Measurements from ENCODE around the gene FMNL2. TPM values are rescaled to one million over a fixed set of nuclear protein-coding genes. Genes with fewer than 3 reads are reported as not detected.

Gene FMNL2
- polyA plus RNA-seq, 1 donor: 22.4 TPM

GRCh38 chr2:152425765-152426727 is 91.1 kb downstream of the FMNL2 start:
- DNase-seq (ENCODE audit: low read depth): no peak

DNA sequence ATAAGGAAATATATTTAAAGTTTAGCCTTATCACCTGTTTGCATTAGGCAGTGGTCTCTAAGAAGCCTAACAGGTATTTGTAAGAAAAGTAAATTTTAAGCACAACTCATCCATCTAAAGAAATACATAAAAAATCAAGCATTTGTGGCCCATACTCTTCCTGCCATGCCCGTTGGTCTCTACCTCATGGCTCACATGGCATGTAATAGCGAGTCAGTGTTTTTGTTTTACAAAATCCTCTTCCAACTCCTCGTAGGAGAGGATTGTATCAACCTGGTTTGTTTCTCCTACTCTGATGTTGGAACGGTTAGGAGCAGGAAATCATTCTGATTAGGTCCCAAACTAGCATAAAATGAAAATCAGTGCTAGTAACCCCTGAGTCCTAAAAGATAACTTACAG is 91.8 kb downstream of the FMNL2 start:
- DNase-seq (ENCODE audit: low read depth): no peak

DNA sequence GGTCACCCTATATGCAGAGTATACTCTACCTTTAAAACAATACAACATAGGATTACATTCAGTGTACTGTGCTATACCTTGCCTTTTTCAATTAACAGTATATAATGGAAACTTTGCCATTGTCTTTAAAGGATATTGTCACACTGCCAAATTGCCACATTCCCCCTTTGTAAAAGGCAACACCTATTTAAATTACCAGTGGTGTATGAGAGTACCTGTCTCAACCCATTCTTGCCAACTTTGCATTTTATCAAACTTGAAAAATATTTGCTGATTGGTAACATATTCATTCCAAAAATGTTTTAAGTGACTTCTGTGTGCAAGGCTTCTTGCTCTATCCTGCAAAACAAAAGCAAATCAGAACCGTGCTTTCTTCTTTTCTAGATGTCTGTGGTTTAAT is 92.9 kb downstream of the FMNL2 start:
- DNase-seq (ENCODE audit: low read depth): no peak

DNA sequence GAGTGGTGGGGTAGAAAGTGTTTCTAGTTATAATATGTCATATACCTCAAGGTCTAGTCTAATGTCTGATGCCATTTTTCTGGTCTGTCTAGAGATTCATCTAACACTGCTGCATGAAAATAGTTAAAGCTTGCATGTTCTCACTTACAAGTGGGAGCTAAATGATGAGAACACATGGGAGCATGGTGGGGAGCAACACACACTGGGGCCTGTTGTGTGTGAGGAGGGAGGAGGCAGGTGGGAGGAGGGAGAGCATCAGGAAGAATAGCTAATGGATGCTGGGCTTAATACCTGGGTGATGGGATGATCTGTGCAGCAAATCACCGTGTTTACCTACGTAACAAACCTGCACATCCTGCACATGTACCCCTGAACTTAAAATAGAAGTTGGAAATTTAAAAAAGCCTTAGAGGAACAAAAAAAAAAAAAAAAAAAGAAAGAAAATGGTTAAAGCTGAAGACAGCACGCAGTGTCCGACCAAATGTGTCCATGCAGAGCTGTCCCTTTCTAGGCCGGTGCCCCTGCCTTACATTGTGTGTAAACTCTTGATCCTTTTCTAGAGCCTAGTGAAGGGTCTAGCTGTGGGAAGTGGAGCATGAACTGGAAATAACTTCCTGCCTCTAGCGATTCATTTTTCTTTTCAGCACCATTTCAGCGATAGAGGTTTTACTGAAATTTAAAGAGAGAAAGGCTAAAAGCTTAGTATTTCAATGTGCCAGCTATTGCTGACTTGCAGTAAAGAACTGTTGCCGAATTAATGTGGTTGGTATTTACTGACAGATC is 94.0 kb downstream of the FMNL2 start:
- no peak for DNase-seq (ENCODE audit: low read depth)

DNA sequence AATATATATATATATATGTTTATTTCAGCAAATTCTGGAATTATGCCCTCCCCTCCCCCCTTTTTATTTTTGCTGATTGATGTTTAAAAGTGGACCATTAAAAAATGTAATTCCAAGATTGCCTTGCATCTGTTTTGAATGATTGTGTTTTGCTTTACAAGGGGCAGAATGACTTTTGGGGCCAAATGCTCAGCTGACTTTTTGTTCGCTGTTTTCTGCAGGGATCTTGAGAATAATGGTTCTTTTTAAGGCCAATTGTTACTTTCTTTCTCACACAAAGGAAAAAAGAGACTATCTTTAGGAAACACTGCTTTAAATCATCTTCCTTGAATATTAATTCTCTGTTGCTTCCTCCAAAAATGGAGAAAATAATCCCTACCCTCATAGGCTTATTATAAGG is 95.9 kb downstream of the FMNL2 start:
- DNase-seq (ENCODE audit: low read depth): no peak

GRCh38 chr2:152431370-152432098 is 96.6 kb downstream of the FMNL2 start:
- no peak for DNase-seq (ENCODE audit: low read depth)

- peak; percentile 64 for DNase-seq (ENCODE audit: low read depth)
Measured at GRCh38 chr2:152432206-152432653, 97.3 kb downstream of the FMNL2 start.

- no peak for DNase-seq (ENCODE audit: low read depth)
Measured at GRCh38 chr2:152432765-152433164, 97.8 kb downstream of the FMNL2 start.

GRCh38 chr2:152433289-152433688 is 98.3 kb downstream of the FMNL2 start:
- DNase-seq (ENCODE audit: low read depth): no peak

DNA sequence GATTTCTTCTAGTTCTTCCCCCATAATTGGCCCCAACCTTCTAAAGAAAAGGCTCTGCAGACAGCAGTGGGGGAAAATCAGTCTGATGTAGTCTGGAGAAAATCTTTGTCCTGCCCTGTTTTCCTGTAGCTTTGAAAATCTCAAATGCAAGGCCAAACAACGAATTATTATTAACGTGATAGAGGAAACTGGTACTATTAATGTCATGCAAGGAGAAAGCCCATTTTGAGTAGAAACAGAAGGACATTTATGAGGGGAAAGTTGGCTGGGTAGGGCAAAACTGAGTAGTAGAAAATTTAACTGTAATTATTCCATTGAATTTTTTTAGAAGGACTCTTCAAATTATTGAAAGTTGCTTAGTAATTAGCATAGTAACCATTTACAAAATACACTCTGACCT is 98.8 kb downstream of the FMNL2 start:
- DNase-seq (ENCODE audit: low read depth): no peak

GRCh38 chr2:152434395-152435182 is 99.6 kb downstream of the FMNL2 start:
- no peak for DNase-seq (ENCODE audit: low read depth)

- DNase-seq (ENCODE audit: low read depth): no peak
Measured at GRCh38 chr2:152436148-152436547, 101.2 kb downstream of the FMNL2 start.

GRCh38 chr2:152437276-152438108 is 102.5 kb downstream of the FMNL2 start:
- no peak for DNase-seq (ENCODE audit: low read depth)

- DNase-seq (ENCODE audit: low read depth): no peak
Measured at GRCh38 chr2:152440049-152440448, 105.1 kb downstream of the FMNL2 start.

DNA sequence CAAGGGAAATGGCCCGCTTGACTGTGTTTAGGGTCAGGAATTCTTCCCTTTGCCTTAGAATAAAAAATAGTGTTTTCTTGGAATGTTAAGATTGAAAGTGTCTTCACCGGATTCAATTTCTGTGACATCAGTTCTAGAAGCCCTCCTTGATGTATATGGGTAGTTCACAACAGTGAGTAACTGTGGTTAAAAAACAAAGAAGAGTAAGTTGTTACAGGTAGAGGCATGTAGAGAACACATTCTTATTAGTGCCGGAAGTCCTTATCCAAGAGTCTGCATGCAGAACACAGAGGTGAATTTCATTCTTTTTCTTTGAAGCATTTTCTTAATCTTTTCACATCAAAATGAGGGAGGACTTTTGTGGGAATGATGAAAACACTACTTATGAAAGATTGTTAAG is 105.5 kb downstream of the FMNL2 start:
- no peak for DNase-seq (ENCODE audit: low read depth)

GRCh38 chr2:152441961-152442360 is 107.0 kb downstream of the FMNL2 start:
- no peak for DNase-seq (ENCODE audit: low read depth)

DNA sequence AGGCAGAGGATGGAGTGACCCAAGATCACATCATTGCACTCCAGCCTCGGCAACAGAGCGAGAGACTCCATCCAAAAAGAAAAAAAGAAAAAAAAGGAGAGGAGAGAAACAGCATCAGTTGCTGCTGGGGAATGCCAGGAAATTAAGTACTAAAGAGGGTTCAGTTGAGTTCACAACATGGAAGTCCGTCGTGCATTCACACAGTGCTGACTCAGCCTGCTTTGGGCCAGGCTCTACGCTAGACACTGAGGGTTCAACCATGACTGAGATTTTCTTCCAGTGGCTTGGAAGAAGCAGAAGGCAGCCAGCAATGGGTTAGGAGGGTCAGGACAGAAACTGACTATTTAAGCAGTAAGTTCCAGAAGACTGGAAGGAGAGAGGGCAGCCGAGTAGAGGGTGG is 108.8 kb downstream of the FMNL2 start:
- DNase-seq (ENCODE audit: low read depth): no peak

DNA sequence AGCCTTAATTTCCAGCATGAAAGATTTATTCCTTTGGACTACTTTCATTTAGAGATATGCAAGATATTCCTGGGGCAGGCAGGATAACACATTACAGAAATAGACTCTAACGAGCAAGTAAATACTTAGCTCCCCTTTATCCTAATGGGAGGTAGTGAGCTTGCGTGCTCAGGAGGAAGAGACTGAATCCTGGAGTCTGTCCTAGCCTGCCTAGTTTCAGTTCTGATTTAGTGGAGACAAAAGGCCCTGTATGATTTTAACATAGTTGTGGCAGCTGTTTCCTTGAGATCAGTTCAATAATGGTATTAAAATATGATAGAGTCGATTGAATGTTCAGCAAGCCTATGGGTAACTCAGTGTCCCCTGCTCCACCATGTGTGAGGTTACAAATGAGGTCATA is 109.5 kb downstream of the FMNL2 start:
- DNase-seq (ENCODE audit: low read depth): no peak

DNA sequence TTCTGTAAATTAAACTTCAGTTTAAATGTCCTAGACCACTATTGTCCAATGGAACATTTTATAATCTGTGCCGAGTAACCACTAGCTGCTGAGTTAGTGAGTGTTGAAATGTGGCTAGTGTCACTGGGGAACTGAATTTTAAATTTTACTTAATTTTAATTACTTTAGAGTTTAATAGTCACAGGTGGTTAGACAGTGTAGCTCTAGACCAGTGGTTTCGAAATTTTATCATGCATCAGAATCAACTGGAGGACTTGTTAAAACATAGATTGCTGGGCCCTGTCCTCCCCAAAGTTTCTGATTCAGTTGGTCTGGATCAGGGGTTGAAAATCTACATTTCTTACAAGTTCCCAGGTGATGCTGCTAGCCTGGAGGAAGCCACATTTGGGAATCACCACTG is 110.4 kb downstream of the FMNL2 start:
- DNase-seq (ENCODE audit: low read depth): no peak

GRCh38 chr2:152445791-152446201 is 110.8 kb downstream of the FMNL2 start:
- DNase-seq (ENCODE audit: low read depth): no peak
